ENCODE measurements around the gene KRT80. TPM values are rescaled to one million over a fixed set of nuclear protein-coding genes. Genes with fewer than 3 reads are reported as not detected.

KRT80 gene
- total RNA-seq, 2 experiments from 2014 or later, result not detected

GRCh38 chr12:52218001-52218400, 26.2 kb upstream of the KRT80 start:
- Mint-ChIP-seq H3K27ac (no peak overlapping the region), H3K4me3 (no peak overlapping the region), H3K36me3 (ENCODE audit: low read depth) (no peaks in the 10 kb centered on the region), H3K9me3 (no peaks in the 10 kb centered on the region), H3K4me1 (ENCODE audit: low read depth) (no peaks in the 10 kb centered on the region), H3K27me3 (peaks cover 57% of the 10 kb centered on the region)
- no peaks in the 10 kb centered on the region for H3K9me3 ChIP-seq (ENCODE audit: control insufficient read depth in 1 of 2, insufficient read depth in 1 of 2, low read length in 2 of 2)
- H3K27me3 ChIP-seq (ENCODE audit: control insufficient read depth in 1 of 2, insufficient read depth in 2 of 2, low read length in 2 of 2), result peaks cover 9 to 26% of the 10 kb centered on the region in 2 experiments
- H3K27ac ChIP-seq (ENCODE audit: low read depth in 1 of 2, low read length in 2 of 2), result no peak overlapping the region
- no peak for TF ChIP-seq CTCF (IDR thresholded peaks at IDR 0.05)
- no peaks in the 10 kb centered on the region for H3K36me3 ChIP-seq (ENCODE audit: insufficient read depth, low read length)
- POLR2A ChIA-PET, result no interaction called here
- CTCF ChIA-PET, result no interaction called here
- no peaks in the 10 kb centered on the region for H3K4me1 ChIP-seq (ENCODE audit: insufficient read depth, low read length)
- intact Hi-C loops (cut with DNase I, micrococcal nuclease), result no loop called here
- H3K4me3 ChIP-seq (ENCODE audit: low read length), result no peak overlapping the region
- ATAC-seq (ENCODE audit: poor library complexity) (no peak), DNase-seq (no peak)

GRCh38 chr12:52217223-52217622, 25.4 kb upstream of the KRT80 start:
- Histone ChIP-seq H3K27me3 (ENCODE audit: control insufficient read depth in 1 of 2, insufficient read depth in 2 of 2, low read length in 2 of 2) (peaks cover 8 to 19% of the 10 kb centered on the region in 2 experiments), H3K27ac (ENCODE audit: low read depth in 1 of 2, low read length in 2 of 2) (no peak overlapping the region), H3K9me3 (ENCODE audit: control insufficient read depth in 1 of 2, insufficient read depth in 1 of 2, low read length in 2 of 2) (no peaks in the 10 kb centered on the region), H3K4me3 (ENCODE audit: low read length) (no peak overlapping the region), H3K4me1 (ENCODE audit: insufficient read depth, low read length) (no peaks in the 10 kb centered on the region), H3K36me3 (ENCODE audit: insufficient read depth, low read length) (no peaks in the 10 kb centered on the region)
- DNase-seq (no peak), ATAC-seq (ENCODE audit: poor library complexity) (no peak)
- H3K36me3 Mint-ChIP-seq (ENCODE audit: low read depth), result no peaks in the 10 kb centered on the region
- no peak overlapping the region for H3K4me3 Mint-ChIP-seq
- H3K4me1 Mint-ChIP-seq (ENCODE audit: low read depth), result no peaks in the 10 kb centered on the region
- no peak overlapping the region for H3K27ac Mint-ChIP-seq
- POLR2A ChIA-PET, result no interaction called here
- no peak for TF ChIP-seq CTCF (IDR thresholded peaks at IDR 0.05)
- intact Hi-C loops (cut with DNase I, micrococcal nuclease), result no loop called here
- CTCF ChIA-PET, result no interaction called here
- H3K27me3 Mint-ChIP-seq, result peaks cover 51% of the 10 kb centered on the region
- no peaks in the 10 kb centered on the region for H3K9me3 Mint-ChIP-seq

- ChIA-PET POLR2A (no interaction called here), CTCF (interaction anchor here (1.0 kb wide), 1 partner anchor 61 kb away, joined by 3 read pairs; no protein-coding TSS in a partner anchor)
- no peaks in the 10 kb centered on the region for H3K36me3 Mint-ChIP-seq (ENCODE audit: low read depth)
- H3K27me3 Mint-ChIP-seq, result peaks cover 47% of the 10 kb centered on the region
- DNase-seq (no peak), ATAC-seq (ENCODE audit: poor library complexity) (no peak)
- no peaks in the 10 kb centered on the region for H3K9me3 ChIP-seq (ENCODE audit: control insufficient read depth in 1 of 2, insufficient read depth in 1 of 2, low read length in 2 of 2)
- H3K4me3 Mint-ChIP-seq, result no peak overlapping the region
- H3K27ac Mint-ChIP-seq, result no peak overlapping the region
- no peaks in the 10 kb centered on the region for H3K4me1 ChIP-seq (ENCODE audit: insufficient read depth, low read length)
- H3K4me1 Mint-ChIP-seq (ENCODE audit: low read depth), result no peaks in the 10 kb centered on the region
- no peaks in the 10 kb centered on the region for H3K9me3 Mint-ChIP-seq
- TF ChIP-seq CTCF (IDR thresholded peaks at IDR 0.05), result no peak
- H3K27me3 ChIP-seq (ENCODE audit: control insufficient read depth in 1 of 2, insufficient read depth in 2 of 2, low read length in 2 of 2), result peaks cover 4 to 15% of the 10 kb centered on the region in 2 experiments
- intact Hi-C loops (cut with DNase I, micrococcal nuclease), result no loop called here
- H3K36me3 ChIP-seq (ENCODE audit: insufficient read depth, low read length), result no peaks in the 10 kb centered on the region
- H3K4me3 ChIP-seq (ENCODE audit: low read length), result no peak overlapping the region
- no peak overlapping the region for H3K27ac ChIP-seq (ENCODE audit: low read depth in 1 of 2, low read length in 2 of 2)
These were observed 25.0 kb upstream of the KRT80 start for GRCh38 chr12:52216807-52217206.
